HG02840 (cell line): ENCODE results near the gene LPAR3.

Experiments used
- ATAC-seq: cut with Tn5 transposase; IDR thresholded peaks from one replicate; pipeline ENCODE4 v1.9.1; 2021; ENCODE audit warnings: mild to moderate bottlenecking, moderate library complexity, moderate number of reproducible peaks; ENCODE audit not compliant: unreplicated experiment, low FRiP score

Gene LPAR3

DNA sequence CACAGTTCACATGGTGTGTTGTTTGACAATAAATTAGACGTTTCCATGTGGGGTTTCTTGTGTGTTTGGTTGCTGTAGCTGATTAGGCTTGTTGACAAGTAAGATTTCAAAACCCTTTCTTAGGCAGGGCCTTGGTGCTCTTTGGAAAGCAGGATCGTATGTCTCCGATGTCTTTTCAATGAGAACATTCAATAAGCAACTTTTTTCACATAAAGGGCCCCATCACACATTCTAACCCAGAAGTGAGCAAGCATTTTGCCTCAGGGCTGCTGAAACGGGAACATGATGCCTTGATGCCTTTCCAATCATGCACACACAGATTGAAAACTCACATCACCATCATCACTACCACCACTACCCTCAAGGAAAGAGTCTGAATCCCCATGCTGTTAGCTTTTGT lies 33.1 kb downstream of the LPAR3 start:
- ATAC-seq: no peak

DNA sequence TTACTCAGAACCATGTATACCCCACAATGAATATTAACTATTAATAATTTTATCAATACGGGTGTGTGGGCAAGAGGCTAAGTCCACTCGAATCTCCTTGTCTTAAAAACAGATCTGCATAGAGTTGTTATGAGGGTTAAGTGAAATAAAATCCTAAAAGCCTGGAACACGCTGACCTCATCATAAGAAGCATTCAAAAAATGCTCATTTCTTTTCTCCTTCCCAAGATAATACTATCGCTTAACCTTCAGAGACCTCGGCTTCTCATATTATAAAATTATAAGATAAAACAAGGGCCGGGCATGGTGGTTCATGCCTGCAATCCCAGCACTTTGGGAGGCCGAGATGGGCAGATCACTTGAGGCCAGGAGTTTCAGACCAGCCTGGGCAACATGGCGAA lies 35.1 kb downstream of the LPAR3 start:
- no peak for ATAC-seq

DNA sequence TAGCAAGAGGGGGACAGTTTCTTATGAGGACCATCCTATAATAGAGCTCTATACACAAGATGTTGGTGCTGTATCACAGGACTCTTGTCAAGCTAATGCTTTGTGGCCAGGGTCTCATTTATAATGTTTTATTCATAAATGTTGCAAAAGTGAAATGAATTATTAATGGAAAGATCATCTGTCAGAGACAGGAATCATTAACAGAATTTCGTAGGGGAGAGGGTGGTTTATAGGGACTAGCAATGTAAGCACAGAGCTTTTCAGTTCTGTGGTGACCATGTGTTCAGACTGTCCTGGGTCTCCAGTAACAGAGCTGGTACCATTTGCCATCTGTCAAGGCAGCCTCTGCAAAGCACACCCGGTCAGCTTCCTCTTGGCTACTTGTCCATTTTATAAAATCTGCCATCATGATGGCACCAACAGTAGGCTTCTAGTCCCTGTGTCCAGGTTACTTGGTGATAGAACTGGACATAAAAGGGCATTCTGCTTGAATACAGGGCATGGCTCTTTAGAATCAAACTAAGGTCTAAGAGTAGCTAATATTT lies 36.2 kb downstream of the LPAR3 start:
- no peak for ATAC-seq

DNA sequence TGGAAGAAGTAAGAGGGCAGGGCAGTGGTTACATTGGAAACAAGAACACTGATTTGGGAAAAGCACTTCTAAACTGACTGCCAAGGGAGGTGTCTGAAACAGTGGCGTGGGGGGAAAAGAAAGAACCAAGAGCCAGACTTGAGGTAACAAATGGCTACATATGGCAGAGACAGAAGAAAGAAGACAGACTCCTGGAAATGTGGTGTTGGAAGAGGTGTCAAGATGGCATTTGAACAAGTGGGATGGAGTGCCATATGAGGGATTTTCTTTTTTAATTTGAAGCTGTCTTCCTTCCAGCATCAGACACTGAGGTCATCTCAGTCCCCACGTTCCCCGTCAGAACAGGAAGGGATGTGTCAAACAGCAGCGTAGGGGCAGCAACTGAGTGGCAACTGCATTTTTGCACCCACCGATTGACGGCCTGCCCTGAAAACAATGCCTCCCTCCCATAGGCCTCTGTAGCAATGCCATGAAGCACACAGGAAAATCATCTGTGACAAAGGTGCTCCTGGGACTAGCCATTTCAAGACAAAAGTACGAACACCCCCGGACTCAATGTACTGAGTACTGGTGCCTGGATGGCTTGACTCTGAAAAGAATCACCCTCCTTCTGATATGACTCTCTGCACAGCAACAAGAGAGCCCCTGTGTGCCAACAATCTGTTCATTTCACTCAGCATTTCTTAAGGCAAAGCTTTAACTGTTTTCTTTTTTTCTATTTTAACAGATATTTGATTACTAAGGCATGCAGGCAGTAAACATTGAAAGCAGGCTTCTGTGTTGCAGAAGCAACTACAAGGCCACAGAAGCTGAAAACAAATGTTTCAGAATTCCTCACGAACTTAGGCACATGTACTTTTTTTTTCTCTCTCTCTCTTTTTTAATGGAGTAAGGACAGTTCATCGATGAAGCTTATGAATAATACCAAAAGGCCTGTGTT lies 37.0 kb downstream of the LPAR3 start:
- no peak for ATAC-seq

DNA sequence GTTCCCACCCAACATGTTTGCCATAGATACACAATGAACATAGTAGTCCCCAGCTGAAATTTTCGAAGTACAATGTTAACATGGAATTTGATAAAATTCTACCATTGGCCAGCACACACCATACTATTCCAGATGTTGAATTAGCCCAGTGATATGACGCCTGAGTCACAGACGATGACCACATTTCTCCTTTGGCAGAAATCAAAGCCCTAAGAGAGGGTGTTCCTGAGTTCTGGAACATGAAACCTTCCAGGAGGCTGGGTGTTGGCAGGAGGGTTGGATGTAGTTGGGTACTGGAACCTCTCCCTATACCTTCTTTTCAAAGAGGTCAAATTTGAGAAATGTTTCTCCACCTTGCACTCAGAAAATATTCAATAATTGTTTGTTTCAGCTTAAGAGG lies 37.8 kb downstream of the LPAR3 start:
- no peak for ATAC-seq

DNA sequence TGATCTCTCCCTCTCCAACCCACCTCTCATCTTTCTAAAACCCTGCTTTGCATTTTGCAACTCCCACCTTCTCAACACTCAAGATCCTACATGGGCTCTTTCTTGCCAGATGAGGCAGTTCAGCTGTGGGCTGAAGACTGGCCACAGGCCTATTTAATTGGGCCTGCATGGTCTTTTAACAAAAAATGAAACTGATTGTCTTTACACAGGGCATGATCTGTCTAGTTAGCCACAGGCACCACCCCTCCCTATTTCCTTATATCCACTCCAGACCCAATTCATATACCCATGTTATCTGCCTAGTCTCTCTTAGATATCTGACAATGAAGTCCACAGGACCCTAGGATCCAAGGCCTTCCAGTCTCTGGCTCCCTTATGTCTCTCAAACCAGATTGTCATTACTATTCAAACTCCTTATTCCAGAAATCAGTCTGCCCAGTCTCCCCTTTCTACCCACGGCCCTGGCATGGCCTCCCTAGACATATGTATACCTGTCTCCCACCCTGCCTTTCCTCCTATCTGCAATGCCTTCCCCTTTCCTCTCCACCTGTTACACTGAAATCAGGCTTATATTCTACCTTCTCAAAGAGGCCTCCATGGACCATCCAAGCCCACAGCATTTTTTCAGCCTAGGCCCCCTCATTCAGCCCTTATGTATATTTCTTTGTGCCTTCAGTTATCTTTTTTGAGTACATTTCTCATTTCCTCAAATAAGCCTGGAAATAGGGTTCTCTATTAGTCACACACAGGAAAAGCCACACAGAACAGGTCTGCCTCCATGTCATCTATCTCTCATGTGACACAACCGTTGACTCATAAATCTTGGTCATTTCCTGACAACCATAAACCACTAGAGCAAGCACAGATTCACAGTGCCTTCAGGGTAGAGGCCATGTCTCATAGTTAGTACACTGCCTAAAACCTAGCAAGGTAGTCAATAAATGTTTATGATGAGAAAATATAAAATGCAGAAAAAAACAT lies 39.0 kb downstream of the LPAR3 start:
- peak; percentile 93 for ATAC-seq

DNA sequence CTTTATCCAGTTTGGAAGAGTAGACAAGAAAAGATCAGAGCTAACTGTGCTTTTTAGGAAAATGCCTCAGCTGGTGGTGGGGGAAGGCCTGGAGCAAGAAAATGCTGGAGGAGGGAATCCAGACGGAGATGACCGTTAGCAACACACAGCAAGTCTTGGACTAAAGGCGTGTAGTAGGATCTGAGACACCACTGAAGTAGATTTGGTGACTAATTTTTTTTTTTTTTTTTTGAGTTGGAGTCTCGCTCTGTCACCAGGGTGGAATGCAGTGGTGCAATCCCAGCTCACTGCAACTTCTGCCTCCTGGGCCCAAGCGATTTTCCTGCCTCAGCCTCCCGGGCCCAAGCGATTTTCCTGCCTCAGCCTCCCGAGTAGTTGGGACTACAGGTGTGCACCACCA lies 41.2 kb downstream of the LPAR3 start:
- no peak for ATAC-seq

DNA sequence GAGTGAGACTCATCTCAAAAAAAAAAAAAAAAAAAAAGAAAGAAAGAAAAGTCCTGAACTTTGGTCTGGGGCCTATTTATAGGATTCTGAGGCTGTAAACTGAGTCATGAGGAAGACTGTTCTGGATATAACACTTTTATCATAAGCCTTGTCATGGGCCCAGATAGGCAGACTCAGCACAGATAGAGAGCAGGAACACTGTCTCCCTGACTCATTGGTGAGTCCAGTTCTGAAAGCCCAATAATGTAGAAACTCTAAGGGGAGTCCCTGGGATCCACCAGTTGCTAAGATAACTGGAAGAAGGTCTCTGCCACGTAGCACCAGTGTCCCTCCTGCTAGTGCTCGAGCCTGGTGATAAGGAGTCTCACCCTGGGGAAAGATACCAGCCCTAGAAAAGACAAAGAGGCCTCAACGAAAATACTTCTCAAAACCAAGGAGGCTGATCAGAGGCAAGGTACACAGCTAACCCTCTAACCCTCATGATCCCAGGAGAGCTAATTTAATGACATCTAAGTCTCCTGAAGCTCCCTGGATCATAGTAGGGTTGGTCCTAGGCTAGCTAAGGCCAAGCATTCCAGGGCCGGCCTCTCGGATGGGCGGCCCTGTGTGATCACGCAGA lies 43.5 kb downstream of the LPAR3 start:
- no peak for ATAC-seq

DNA sequence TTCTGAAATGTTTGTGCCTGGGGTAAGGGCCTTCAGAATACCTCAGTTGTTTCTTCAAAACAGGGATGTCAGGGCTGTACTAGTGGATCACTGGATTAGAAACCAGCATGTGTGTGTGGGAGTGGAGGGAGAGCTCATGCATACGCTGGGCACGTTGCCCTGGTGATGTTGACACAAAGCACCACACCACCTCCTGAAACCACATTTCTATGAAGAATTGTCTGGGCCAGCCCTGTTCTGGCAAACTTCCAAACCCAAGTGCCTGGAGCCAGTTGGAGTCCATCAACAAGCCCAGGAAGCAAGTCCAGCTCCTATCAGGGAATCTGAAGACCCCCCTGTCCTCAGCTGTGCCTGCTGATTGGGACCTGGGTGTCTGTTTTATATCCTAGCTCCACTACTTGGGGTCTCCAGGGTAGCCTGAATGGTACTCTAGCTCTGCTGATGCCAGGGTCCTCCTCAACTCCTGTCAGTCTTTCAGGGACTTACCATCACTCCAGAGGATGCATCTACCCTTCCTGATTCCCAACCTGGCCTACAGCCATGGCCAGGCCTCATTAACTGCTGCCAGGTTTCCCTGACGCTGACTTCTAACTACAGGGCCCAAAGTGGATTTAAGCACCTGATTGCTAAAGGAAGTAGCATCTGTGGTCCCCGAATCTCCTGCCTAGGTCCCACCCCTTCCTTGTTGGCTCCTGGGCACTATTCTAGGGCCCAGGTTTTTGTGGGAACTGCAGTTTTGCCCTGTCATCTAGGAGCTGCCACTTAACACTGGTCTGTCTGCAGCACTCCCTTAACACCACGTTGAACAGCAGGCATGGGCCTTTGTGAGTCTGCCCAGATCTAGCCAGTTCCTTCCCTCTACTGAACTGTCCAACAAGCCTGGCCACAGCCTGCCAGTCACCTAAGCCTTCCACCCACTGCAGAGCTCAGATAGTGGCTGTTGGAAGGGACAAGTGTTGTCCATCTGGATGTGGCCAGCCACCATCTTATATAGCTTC lies 45.5 kb downstream of the LPAR3 start:
- ATAC-seq: no peak

DNA sequence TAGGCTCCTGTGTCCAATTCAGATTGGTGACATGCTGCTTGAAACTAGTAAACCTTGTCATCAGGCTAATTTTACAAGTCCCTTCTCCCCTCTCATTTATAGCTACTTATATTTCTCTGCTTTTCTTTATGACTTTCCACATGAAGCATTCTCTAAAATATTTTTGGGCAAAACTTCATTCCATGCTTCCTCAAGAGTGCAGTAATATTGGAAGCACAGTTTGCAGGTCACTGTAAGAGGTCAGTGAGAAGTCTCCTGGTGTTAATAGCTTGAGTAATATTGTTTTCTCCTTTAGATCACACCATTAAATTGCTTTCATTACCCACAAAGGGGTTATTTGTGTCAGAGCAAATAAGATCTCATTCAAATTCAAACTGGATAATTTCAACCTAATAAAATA lies 46.6 kb downstream of the LPAR3 start:
- no peak for ATAC-seq

DNA sequence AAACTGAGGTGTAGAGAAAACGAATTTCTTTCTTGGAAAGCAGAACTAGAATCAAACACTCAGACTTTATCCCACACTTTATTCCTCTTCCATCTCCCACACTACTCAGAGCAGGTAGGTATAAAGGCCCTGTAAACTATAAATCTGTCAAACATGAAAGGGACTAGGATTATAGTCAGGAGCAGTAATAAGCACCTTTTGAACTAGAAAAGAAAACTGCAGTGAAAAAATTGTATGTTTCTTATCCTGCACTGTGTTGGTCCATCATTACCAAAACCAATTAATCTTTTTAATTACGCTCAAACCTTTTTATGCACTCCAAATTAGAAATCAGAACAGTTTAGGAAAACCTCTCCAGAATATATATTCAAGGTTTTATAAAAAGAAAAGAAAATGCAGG lies 47.6 kb downstream of the LPAR3 start:
- ATAC-seq: no peak

DNA sequence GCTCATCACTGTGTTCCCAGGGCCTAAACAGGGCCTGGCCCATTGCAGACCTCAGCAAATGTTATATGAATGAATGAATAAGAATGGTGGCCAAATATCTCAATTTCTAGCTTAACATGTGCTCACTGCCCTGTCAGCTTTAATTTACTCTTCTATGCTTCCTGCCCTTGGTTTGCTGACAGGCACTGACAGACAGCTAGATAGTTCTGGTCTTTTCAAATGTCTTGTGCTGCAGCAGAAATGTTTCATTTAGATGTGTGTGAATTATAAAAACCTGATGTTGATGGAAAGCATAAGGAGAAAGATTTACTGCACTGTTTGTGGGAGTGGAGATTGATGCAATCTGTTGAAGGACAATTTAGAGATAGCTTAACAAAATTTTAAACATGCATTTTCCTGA lies 48.9 kb downstream of the LPAR3 start:
- no peak for ATAC-seq

DNA sequence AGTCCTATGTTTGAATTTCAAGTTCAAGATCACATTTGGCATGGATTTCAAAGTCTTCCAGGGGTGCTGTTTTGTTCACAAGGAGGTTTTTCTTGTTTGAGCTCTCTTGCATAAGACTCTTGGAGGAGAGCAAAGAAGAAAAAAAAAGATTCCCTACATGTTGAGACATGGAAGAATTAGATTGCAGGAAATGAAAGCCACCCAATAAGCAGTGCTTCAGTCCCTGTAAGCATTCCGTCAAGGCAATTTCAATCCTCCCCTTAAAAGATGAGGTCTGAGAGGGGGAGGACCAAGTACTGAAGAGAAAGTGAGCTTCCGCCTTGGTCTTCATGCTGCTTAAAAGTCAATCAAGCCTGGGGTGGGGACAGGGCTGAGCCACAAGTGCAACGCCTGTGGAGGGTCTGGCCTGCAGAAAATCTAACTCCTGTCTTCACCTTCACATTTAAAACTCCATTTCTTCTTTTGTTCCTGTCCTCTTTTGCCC lies 50.2 kb downstream of the LPAR3 start:
- ATAC-seq: no peak

DNA sequence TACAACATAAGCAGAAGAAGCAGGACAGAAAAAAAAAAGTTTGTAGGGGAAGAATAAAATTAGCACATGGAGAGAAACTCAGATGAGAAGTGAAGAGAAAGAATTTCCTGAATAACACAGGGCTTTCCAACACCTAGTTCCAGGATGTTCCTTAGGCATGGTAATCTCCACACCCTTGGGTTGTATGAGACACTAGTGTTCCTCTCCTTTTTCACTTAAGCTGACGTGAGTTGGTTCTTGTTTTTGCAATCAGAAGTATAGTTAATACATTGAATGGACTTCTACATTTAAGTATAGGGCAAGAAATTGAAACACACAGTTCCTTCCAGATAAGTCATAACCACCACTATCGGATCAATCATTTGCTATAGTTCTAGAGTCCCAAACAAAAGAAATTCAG lies 51.0 kb downstream of the LPAR3 start:
- no peak for ATAC-seq

DNA sequence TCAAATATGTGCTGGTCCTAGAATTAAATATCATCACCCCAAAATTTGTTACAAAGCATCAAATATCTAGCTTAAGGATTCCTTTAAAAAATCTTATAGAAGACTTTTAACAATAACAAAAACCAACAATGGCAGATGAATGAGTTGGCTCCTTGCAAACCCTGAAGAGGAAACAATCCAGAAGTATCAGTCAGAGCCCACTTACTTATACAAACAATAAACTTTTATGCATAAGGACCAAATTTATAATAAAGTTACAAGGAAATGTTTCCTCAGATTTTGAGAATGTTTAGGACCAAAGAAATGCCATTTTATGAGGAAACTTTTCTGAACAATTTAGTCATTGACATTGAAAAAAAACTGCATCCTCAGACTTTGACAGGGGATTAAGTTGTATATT lies 52.7 kb downstream of the LPAR3 start:
- no peak for ATAC-seq

DNA sequence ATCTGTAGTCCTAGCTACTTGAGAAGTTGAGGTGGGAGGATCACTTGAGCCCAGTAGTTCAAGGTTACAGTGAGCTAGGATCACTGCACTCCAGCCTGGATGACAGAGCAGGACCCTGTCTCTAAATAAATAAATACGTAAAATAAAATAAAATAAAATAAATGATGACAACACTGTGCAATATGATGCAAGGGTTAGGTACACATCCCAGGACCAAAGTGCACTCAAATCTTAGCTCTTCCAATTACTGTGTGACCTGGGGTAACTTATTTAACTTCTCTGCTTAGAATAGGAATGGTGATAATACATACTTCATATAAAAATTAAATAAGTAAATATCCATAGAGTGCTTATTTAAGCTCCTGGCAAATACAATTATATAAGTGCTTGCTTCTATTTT lies 53.5 kb downstream of the LPAR3 start:
- ATAC-seq: no peak

DNA sequence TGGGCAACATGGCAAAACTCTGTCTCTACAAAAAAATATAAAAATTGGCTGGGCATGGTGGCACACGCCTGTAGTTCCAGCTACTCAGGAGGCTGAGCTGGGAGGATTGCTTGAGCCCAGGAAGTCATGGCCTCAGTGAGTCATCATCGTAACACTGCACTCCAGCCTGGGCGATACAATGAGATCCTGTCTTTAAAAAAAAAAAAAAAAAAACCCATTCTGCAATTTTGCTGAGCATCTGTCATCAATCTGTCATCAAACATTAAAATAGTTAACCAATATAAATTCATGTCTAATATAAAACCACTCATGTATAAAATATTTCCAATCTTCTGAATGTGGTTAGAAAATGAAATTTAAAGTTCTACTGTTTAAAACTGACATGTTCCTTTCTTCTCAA lies 56.9 kb downstream of the LPAR3 start:
- ATAC-seq: no peak

DNA sequence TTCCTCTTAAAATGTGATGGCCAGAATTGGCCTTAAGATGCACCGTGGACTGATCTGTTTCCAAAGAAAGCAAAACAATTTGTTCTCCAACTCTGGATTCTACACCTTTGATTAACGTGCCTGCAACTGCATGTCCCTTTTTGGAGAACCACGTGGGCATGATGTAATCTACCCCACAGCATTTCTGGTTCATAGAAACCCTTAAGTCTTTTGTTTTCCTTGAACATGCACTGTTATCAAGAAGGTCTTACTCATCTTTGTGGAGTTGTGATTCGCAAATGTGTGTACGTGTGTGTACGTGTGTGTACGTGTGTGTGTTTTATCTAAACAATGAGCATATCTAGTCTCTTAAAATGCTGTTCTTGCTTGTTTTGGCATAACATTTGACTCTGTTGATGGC lies 57.8 kb downstream of the LPAR3 start:
- ATAC-seq: no peak

DNA sequence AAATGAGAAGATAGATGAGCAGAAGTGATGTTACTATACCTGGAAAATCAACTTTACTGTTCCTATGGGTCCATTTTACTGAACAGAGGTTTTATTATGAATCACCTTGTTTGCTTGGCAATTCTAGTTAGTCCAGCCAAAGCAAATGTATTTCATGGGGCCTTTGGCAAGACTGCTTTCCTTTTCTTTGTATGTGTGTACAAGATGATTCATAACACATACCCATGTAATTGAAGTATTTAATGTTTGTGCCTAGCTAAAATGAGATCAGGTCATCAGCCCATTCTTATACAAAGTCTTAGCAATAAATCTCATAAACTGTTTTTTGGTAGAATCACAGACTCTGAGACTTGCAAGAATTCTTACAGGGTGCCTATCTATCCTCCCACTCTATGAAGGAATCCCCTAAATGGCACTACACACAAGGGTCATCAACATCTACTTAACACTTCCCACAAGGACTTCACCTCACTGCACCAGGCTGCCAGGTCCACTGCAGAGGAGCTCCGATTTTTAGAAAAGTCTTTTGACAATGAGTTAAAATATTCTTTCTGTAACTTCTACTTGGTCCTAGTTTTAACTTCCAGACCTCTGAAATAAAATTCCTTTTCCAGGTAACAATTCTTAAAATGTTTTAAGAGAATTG lies 58.5 kb downstream of the LPAR3 start:
- no peak for ATAC-seq
